NCI-H2107 treated with DMSO at 0.1 percent for 48 hours (cell line): ENCODE measurements around the gene CEP170.
"Not testable (repeated sequence)": the region's sequence is repeated elsewhere in the genome, so short reads cannot be mapped to it uniquely, and the experiment has no call there.

Source experiments
- DNase-seq: peaks from one replicate; lab custom pipeline; 2025; ENCODE audit not compliant: unreplicated experiment; lab: John Stamatoyannopoulos, UW

CEP170 gene

GRCh38 chr1:243087368-243087767, 167.7 kb downstream of the CEP170 start:
- not testable (repeated sequence) for DNase-seq
